ENCODE measurements around the gene ZNF581.

Gene ZNF581

GRCh38 chr19:55649268-55650125 is 6.0 kb downstream of the ZNF581 start:
- no peak for DNase-seq

GRCh38 chr19:55650126-55650557 is 6.7 kb downstream of the ZNF581 start:
- DNase-seq = no peak

GRCh38 chr19:55650602-55651230 is 7.3 kb downstream of the ZNF581 start:
- no peak for DNase-seq

- DNase-seq = no peak
Observed at GRCh38 chr19:55651236-55651635, 7.8 kb downstream of the ZNF581 start.

GRCh38 chr19:55652311-55653128 is 9.1 kb downstream of the ZNF581 start:
- peak in 1 of 5 donors; percentile 17 for DNase-seq

DNA sequence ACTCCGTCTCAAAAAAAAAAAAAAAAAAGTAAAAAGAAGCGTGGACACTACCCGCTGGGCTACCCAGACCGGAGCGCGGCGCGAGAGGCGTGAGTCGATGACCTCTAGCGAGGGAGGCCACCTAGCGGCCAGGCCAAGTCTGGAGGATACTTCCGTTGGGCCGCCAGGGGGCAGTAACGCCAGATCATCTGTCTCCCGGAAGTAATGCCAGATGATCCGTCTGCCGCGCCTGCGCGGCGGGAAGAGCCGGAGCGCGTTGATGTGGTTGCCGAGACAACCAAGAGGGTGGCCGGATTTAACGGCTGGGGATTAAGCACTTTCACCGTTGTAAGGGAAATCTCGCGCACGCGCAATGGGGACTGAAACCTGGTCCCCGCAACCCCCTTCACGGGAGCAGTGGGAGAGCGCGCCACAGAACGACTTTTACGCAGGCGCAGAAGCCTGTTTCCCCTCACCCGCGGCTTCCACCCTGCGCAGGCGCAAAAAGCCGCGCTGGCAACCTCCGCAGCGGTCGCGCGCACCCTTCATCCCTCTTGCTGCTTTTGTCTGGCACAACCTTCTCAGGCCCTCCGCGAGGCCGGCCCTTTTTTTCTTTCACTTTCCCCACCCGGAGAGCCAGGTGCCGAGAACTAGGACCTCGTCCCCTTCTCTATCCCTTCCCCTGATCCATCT is 10.3 kb downstream of the ZNF581 start:
- peak; percentile 99 to 100 (median 99) for DNase-seq

- DNase-seq = peak; percentile 97 to 99 (median 99)
Observed at GRCh38 chr19:55654323-55654867, 10.9 kb downstream of the ZNF581 start.

DNA sequence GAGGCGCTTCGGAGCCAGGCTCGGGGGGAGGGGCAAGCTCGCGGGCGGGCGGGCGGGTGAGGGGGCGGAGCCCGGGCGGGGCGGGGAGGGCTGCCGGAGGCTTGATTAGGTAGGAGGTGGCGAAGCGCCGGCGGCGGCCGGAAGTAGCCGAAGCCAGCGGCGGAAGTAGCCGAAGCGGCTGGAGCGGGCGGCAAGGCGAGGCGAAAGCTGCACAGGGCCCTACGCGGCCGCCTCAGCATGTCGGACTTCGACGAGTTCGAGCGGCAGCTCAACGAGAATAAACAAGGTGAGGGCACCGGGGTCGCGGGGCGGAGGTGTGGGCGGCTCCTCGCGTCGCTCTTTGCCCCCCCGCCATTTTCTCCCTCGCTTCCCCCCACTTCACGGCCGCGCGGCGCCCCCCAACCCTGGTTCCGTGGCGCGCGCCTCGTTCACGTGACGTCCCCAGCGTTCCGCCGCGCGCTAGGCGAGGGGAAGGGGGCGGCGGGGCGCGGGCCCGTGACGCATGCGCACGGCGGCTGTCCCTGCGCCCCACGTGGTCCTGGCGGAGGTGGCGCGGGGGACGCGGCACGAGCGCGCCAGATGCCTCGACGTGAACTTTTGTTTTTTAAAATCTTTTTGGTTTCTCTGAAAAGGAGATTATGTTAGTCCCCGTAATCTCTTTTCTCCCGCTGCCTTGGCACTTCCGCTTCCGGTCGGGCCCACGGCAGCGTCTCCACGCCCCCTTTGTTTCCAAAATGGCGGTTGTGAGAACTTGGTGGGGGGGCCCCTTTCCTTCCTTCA is 11.6 kb downstream of the ZNF581 start, which contains the start of gene U2AF2:
Gene U2AF2 (plus strand): TSS at position 168 of the 780 bp plus-strand sequence. CDS start 70 bp downstream, at position 238.
- DNase-seq = peak; percentile 93 to 98 (median 96)

GRCh38 chr19:55655648-55656040 is 12.2 kb downstream of the ZNF581 start:
- no peak for DNase-seq

DNA sequence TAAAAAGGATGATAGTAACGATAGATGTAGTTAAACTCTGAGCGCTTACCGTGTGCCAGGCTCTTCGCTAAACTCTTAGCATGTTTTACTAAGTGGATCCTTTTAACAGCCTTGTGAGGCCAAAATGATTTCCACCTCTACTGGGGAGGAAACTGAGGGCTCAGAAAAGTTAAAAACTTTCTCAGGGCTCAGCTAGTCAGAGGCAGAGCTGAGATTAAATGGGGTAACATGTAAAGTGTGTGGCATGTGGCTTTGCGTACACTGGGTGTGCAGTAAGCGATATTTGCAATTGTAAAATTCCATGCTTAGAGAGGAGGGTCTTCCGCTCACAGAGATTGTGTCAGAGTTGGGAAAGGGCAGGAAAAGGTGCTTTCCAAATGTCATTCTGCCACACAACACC is 13.1 kb downstream of the ZNF581 start:
- no peak for DNase-seq

GRCh38 chr19:55656988-55657747 is 13.7 kb downstream of the ZNF581 start:
- DNase-seq = no peak

- DNase-seq = no peak
Observed at GRCh38 chr19:55658846-55659459, 15.5 kb downstream of the ZNF581 start.

DNA sequence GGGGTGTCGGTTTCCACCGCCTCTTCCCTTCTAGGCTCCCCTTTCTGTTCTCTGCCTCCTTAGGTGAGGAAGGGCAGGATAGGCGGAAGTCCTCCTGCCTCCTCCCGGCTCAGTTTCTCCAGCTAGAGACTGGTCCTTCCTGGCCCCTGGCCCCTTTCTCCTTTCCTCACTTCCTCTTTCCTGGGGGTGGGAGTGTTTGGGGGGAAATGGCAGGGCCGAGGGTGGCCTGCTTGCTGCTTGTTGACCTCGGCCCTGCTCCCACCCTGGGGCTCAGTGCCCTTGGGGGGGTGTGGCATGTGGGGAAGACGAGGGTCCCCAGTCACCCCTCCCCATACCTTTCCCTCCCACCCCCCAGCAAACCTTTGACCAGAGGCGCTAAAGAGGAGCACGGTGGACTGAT is 16.4 kb downstream of the ZNF581 start:
- no peak for DNase-seq

DNA sequence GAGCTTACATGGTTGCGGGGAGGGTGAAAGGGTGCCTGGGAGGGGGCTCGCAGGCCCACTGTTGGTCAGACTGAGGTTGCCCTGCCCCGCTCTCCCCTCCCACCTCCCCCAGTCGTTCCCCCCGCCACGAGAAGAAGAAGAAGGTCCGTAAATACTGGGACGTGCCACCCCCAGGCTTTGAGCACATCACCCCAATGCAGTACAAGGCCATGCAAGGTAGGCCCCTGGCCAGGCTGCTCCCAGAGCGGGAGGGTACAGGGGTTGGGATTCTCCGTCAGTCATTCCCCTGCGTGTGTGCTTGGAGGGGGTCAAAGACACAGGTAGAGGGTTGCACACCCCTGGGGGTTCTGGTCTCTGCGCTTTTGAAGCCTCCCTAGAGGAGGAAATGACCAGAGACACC is 17.0 kb downstream of the ZNF581 start:
- DNase-seq = no peak

- DNase-seq = no peak
Observed at GRCh38 chr19:55660991-55661390, 17.5 kb downstream of the ZNF581 start.

- DNase-seq = no peak
Observed at GRCh38 chr19:55661826-55662225, 18.4 kb downstream of the ZNF581 start.

- DNase-seq = no peak
Observed at GRCh38 chr19:55663846-55664536, 20.5 kb downstream of the ZNF581 start.

DNA sequence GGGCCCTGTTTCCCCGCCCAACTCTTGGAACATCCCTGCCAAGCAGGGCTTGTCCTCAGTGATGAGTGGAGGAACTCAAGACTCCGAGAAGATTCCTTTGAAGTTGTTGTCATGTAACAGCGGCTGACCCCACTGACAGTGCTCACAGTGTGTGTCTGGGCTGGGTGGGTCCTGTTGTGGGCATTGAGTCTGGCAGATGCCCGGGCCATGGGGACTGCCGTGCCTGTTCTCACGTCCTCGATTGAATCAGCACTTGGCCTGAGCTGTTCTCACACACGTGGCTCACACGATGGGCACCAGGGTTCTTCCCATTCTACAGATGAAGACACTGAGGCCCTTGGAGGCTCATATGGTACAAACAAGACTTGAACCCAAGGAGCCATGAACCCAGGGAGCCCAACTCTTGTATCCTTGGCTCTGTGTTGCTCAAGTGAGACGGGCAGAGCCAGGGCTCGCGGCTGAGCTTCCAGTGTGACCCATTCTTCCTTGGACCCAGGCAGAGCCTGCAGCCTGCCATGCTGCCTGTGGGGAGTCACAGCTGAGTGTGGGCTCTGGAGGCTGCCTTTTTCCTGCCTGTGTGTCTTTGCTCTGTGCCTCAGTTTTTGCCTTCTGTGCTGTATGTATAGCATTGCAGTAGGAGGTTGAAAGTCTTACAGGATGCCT is 23.0 kb downstream of the ZNF581 start:
- no peak for DNase-seq

DNA sequence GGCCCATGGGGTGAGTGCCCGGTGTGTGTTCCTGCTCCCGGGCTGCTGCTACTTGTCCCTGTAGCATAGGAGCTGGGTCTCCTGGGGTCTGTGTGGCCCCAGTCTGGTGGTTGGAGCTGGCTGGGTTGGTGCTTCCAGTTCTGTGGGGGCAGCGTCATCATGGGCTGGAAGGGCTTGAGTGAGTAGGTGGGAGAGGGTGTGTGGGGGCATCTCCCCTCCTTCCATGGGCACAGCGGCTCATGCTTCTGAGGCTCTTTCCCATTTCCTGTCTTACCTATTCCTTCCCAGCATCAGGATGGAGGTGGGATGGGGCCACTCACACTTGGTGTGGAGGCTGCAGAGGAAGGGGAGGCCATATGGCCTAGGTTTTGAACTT is 23.5 kb downstream of the ZNF581 start:
- DNase-seq = no peak
